HepG2 (cell line): ENCODE measurements around the gene CCDC93. TPM values are rescaled to one million over a fixed set of nuclear protein-coding genes. Genes with fewer than 3 reads are reported as not detected.

Experiments
- CSRNP2 ChIP-seq: sonication (generic); formaldehyde crosslinking; conservative IDR thresholded peaks from 2 replicates; pipeline ENCODE4 v1.8.0; 2022; ENCODE audit warnings: low read depth, missing genetic modification reagents
- DNMT3B ChIP-seq: conservative IDR thresholded peaks from 2 replicates; pipeline ENCODE4 v1.6.1; 2016; ENCODE audit warnings: missing biosample characterization, control low read depth
- DR1 ChIP-seq: sonication (generic); formaldehyde crosslinking; IDR thresholded peaks from 2 replicates; pipeline ENCODE4 v1.8.0; 2021; ENCODE audit warnings: mild to moderate bottlenecking, missing genetic modification reagents, inconsistent platforms
- ELF3 ChIP-seq: IDR thresholded peaks from 2 replicates; pipeline ENCODE4 v1.6.1; 2016; ENCODE audit warnings: missing genetic modification reagents, missing compliant biosample characterization
- GMEB2 ChIP-seq: IDR thresholded peaks from 2 replicates; pipeline ENCODE4 v1.6.1; 2016; ENCODE audit warnings: missing biosample characterization, missing genetic modification reagents, low read depth
- ISL2 ChIP-seq: sonication (generic); formaldehyde crosslinking; IDR thresholded peaks from 2 replicates; pipeline ENCODE4 v1.5.0; 2020; ENCODE audit warnings: missing genetic modification reagents
- KDM4B ChIP-seq: sonication (generic); formaldehyde crosslinking; IDR thresholded peaks from 2 replicates; pipeline ENCODE4 v1.4.0; 2020; ENCODE audit warnings: missing genetic modification reagents
- MAFK ChIP-seq, 2 experiments: IDR thresholded peaks in 1 of 2; conservative IDR thresholded peaks in 1 of 2; 2 replicates each; pipeline ENCODE4 v1.6.1; 2011; ENCODE audit warnings: improper control_type of control experiment in 2 of 2, low read length in 2 of 2
- MIXL1 ChIP-seq: IDR thresholded peaks from 2 replicates; pipeline ENCODE4 v1.6.1; 2016
- NKX3-1 ChIP-seq: sonication (generic); formaldehyde crosslinking; IDR thresholded peaks from 2 replicates; pipeline ENCODE4 v1.5.0; 2020; ENCODE audit warnings: missing genetic modification reagents
- NR1H2 ChIP-seq: sonication (generic); formaldehyde crosslinking; IDR thresholded peaks from 2 replicates; pipeline ENCODE4 v1.8.1; 2022; ENCODE audit warnings: low read depth, missing genetic modification reagents, borderline replicate concordance
- RFX3 ChIP-seq: IDR thresholded peaks from 2 replicates; pipeline ENCODE4 v1.6.1; 2016; ENCODE audit warnings: missing biosample characterization, missing genetic modification reagents
- RFXANK ChIP-seq: IDR thresholded peaks from 2 replicates; pipeline ENCODE4 v1.6.1; 2016
- ZBTB44 ChIP-seq: sonication (generic); formaldehyde crosslinking; IDR thresholded peaks from 2 replicates; pipeline ENCODE4 v1.4.0; 2020; ENCODE audit warnings: missing genetic modification reagents
- ZNF329 ChIP-seq: sonication (generic); formaldehyde crosslinking; IDR thresholded peaks from 2 replicates; pipeline ENCODE4 v1.9.0; 2021; ENCODE audit warnings: low read depth, mild to moderate bottlenecking, missing genetic modification reagents
- ZNF354B ChIP-seq: sonication (generic); formaldehyde crosslinking; IDR thresholded peaks from 2 replicates; pipeline ENCODE4 v1.8.0; 2022; ENCODE audit warnings: mild to moderate bottlenecking, missing genetic modification reagents
- ZNF501 ChIP-seq: sonication (generic); formaldehyde crosslinking; IDR thresholded peaks from 2 replicates; pipeline ENCODE4 v1.5.1; 2020; ENCODE audit warnings: mild to moderate bottlenecking, moderate library complexity, missing genetic modification reagents
- ZNF558 ChIP-seq: sonication (generic); formaldehyde crosslinking; IDR thresholded peaks from 2 replicates; pipeline ENCODE4 v1.9.0; 2022; ENCODE audit warnings: mild to moderate bottlenecking, missing genetic modification reagents, borderline replicate concordance
- ZNF609 ChIP-seq: sonication (generic); formaldehyde crosslinking; IDR thresholded peaks from 2 replicates; pipeline ENCODE4 v1.4.0; 2020; ENCODE audit warnings: mild to moderate bottlenecking, missing genetic modification reagents, borderline replicate concordance
- ZSCAN9 ChIP-seq: IDR thresholded peaks from 2 replicates; pipeline ENCODE4 v1.6.1; 2016; ENCODE audit warnings: borderline replicate concordance
- polyA plus RNA-seq, 8 experiments: library from polyadenylated mRNA; depleted of rRNA in 3 of 8; stranded (reverse) in 7 of 8; unstranded in 1 of 8; fragments of >200 nt; fragmentation: Illumina TruSeq in 4 of 8; extraction: Trizol in 4 of 8; gene quantifications; 2 replicates each; pipeline versions ENCODE4 v1.2.1 to v1.2.3, GENCODE V29; 2011 to 2016; ENCODE audit warnings: low read depth in 4 of 8, missing spikeins in 1 of 8, mixed read lengths in 1 of 8; ENCODE audit not compliant: insufficient read depth in 1 of 8
- total RNA-seq, 5 experiments: library from RNA; depleted of rRNA; stranded (reverse); fragments of >200 nt; fragmentation: Illumina TruSeq; extraction: Trizol; gene quantifications; 2 replicates each; pipeline ENCODE4 v1.2.3, GENCODE V29; 2016; ENCODE audit warnings: low read depth in 1 of 5

CCDC93 gene
- total and polyA plus RNA-seq, 2 of the 13 experiments (the other 11 are each of a cell fraction or from before 2014, with no cell fraction given), result 37.2 to 53.2 TPM

- TF ChIP-seq ZBTB44 (CRISPR knock-in tag), result no peak
- TF ChIP-seq CSRNP2 (CRISPR knock-in tag), result no peak
- no peak; the same call in 1 of the 2 replicates for TF ChIP-seq ZNF609 (CRISPR knock-in tag)
- TF ChIP-seq GMEB2, result no peak
- TF ChIP-seq DR1 (CRISPR knock-in tag), result no peak
- no peak for TF ChIP-seq DNMT3B (CRISPR knock-in tag)
- no peak for TF ChIP-seq ZSCAN9 (CRISPR knock-in tag)
- TF ChIP-seq MAFK (conservative IDR thresholded peaks at IDR 0.05 in 1 of 2, IDR thresholded peaks at IDR 0.05 in 1 of 2; ENCODE audit: low read length in 2 of 2), result no peak
- TF ChIP-seq ELF3 (CRISPR knock-in tag), result no peak
- TF ChIP-seq NR1H2 (CRISPR knock-in tag), result no peak
- TF ChIP-seq RFX3, result no peak
- no peak for TF ChIP-seq ZNF501
- TF ChIP-seq RFXANK, result 0 out of 2 replicates have a peak, but pooled peaks have one; percentile 30
- TF ChIP-seq KDM4B (CRISPR knock-in tag), result no peak
- no peak for TF ChIP-seq MIXL1 (CRISPR knock-in tag)
- TF ChIP-seq NKX3-1 (CRISPR knock-in tag), result no peak
- peak; percentile 87; the same call in 1 of the 2 replicates for TF ChIP-seq ZNF558 (CRISPR knock-in tag)
- no peak for TF ChIP-seq ZNF329 (CRISPR knock-in tag)
- no peak for TF ChIP-seq ISL2 (CRISPR knock-in tag)
- TF ChIP-seq ZNF354B, result no peak
Measured at GRCh38 chr2:118013221-118013723, 598 bp downstream of the CCDC93 start (continued).
